PC-3 (cell line): ENCODE data around the gene CXorf65.

Source experiments
- EZH2 ChIP-seq: fragments of 300-600 bp; sonication (generic); IDR thresholded peaks from one replicate; pipeline ENCODE4 v1.6.1; 2017; ENCODE audit warnings: antibody characterized with exemption, mild to moderate bottlenecking, low read length; ENCODE audit not compliant: unreplicated experiment
- TF ChIP-seq, protein P1 (sequence below): fragments of 300-600 bp; sonication (generic); conservative IDR thresholded peaks from 2 replicates; pipeline ENCODE4 v1.5.1; 2017; ENCODE audit warnings: antibody characterized with exemption, low read depth, mild to moderate bottlenecking, low read length

- TF ChIP-seq, protein P1, sequence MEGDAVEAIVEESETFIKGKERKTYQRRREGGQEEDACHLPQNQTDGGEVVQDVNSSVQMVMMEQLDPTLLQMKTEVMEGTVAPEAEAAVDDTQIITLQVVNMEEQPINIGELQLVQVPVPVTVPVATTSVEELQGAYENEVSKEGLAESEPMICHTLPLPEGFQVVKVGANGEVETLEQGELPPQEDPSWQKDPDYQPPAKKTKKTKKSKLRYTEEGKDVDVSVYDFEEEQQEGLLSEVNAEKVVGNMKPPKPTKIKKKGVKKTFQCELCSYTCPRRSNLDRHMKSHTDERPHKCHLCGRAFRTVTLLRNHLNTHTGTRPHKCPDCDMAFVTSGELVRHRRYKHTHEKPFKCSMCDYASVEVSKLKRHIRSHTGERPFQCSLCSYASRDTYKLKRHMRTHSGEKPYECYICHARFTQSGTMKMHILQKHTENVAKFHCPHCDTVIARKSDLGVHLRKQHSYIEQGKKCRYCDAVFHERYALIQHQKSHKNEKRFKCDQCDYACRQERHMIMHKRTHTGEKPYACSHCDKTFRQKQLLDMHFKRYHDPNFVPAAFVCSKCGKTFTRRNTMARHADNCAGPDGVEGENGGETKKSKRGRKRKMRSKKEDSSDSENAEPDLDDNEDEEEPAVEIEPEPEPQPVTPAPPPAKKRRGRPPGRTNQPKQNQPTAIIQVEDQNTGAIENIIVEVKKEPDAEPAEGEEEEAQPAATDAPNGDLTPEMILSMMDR: no peak
- no peak for TF ChIP-seq EZH2
Observed at GRCh38 chrX:71105628-71106027, 912 bp downstream of the CXorf65 start.
